Measurements from ENCODE around the gene ASTL.

GRCh38 chr2:96147593-96148201 lies 9.4 kb upstream of the ASTL start:
- TF ChIP-seq CTCF (IDR thresholded peaks at IDR 0.05; ENCODE audit: poor library complexity) (no peak), EZH2 (IDR thresholded peaks at IDR 0.05; ENCODE audit: borderline replicate concordance) (no peak), EZH2phosphoT487 (IDR thresholded peaks at IDR 0.05; ENCODE audit: low read depth, severe bottlenecking, unreplicated experiment) (no peak)
